Type B pancreatic cell (in vitro differentiated cells): ENCODE results near the gene SLC30A9. TPM values are rescaled to one million over a fixed set of nuclear protein-coding genes. Genes with fewer than 3 reads are reported as not detected.

Source experiments
- DNase-seq: peaks from one replicate; pipeline ENCODE4 v3.0.0; 2021; ENCODE audit warnings: mixed read lengths; ENCODE audit not compliant: unreplicated experiment; ENCODE audit errors: extremely low spot score
- H3K27ac Mint-ChIP-seq: 2 replicates; pipeline ENCODE4 v1.8.0; 2021; ENCODE audit warnings: mild to moderate bottlenecking, mixed read lengths
- H3K27me3 Mint-ChIP-seq: 2 replicates; pipeline ENCODE4 v1.8.0; 2021; ENCODE audit warnings: mixed read lengths
- H3K36me3 Mint-ChIP-seq: 2 replicates; pipeline ENCODE4 v1.8.0; 2021; ENCODE audit warnings: mixed read lengths
- H3K4me1 Mint-ChIP-seq: one replicate; pipeline ENCODE4 v1.8.0; 2021; ENCODE audit warnings: mixed read lengths; ENCODE audit not compliant: unreplicated experiment
- H3K4me3 Mint-ChIP-seq: 2 replicates; pipeline ENCODE4 v1.8.0; 2021; ENCODE audit warnings: mild to moderate bottlenecking, mixed read lengths
- H3K9me3 Mint-ChIP-seq: 2 replicates; pipeline ENCODE4 v1.8.0; 2021; ENCODE audit warnings: mixed read lengths
- CTCF ChIP-seq: fragments of 200-600 bp; sonication (generic); conservative IDR thresholded peaks from 2 replicates; pipeline ENCODE4 v1.5.0; 2021; ENCODE audit warnings: antibody characterized with exemption, mild to moderate bottlenecking
- total RNA-seq: library from RNA; stranded (reverse); gene quantifications from 2 replicates; pipeline ENCODE4 v1.2.1, GENCODE V29; 2021; ENCODE audit warnings: low replicate concordance

SLC30A9 gene
- total RNA-seq, 1 donor from 2014 or later = 61.4 TPM

DNA sequence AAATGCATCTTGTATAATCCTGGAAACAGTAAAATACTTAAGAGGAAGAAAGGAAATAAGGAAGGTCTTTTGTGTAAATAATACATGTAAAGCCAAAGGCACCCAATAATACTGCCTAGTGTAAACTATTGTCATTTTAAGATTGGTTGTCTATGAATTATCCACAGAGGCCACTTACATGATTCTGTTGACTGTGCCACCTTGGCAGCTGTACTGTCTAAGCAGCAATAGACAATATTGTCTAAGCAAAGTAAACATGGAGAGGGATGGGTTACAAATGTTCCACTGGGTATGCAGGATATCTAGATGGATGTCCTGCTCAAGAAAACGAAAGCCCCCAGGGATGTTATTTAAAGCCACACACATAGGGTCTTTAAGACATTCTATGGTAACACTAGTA is 142.7 kb downstream of the SLC30A9 start:
- Mint-ChIP-seq H3K36me3 (no peaks in the 10 kb centered on the region), H3K4me1 (no peaks in the 10 kb centered on the region), H3K27me3 (peaks cover 23% of the 10 kb centered on the region), H3K27ac (no peak overlapping the region), H3K4me3 (no peak overlapping the region), H3K9me3 (no peaks in the 10 kb centered on the region)
- DNase-seq = no peak
- no peak for TF ChIP-seq CTCF

- no peak for DNase-seq
- Mint-ChIP-seq H3K4me1 (no peaks in the 10 kb centered on the region), H3K27ac (no peak overlapping the region), H3K36me3 (no peaks in the 10 kb centered on the region), H3K4me3 (no peak overlapping the region), H3K27me3 (peaks cover 29% of the 10 kb centered on the region), H3K9me3 (no peaks in the 10 kb centered on the region)
- TF ChIP-seq CTCF = no peak
These were observed 146.0 kb downstream of the SLC30A9 start for GRCh38 chr4:42136371-42136770.

Other genes starting within 250 kb of the SLC30A9 start
- gene PHOX2B, start 241.8 kb upstream of the SLC30A9 start, total RNA-seq = 0.36 and 1.7 TPM in 2 replicates
- 60.5 and 64.3 TPM in 2 replicates for gene TMEM33, start 55.1 kb upstream of the SLC30A9 start, total RNA-seq
- 0.12 and 0.17 TPM in 2 replicates for gene DCAF4L1, start 8.8 kb upstream of the SLC30A9 start, total RNA-seq
- 0.14 and 0.31 TPM in 2 replicates for gene BEND4, start 162.1 kb downstream of the SLC30A9 start, total RNA-seq